ENCODE results near the gene POLR3C.

DNA sequence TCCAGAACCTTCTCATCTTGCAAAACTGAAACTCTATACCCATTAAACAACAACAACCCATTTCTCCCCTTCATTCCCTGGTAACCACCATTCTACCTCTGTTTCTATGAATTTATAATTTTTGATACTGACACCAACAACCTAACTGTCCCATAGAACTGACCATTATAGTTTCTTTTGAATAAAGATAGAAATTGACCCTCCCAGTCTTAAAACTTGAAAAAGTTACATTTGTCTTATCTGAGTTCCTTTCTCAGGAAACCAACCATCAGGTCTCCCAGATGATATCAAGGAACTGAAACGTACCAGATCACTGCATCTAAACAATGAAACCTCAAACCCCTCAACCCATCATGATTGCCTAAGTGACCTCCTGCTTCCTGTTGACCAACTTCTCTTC lies 27.2 kb upstream of the POLR3C start:
- TF ChIP-seq, protein P1, sequence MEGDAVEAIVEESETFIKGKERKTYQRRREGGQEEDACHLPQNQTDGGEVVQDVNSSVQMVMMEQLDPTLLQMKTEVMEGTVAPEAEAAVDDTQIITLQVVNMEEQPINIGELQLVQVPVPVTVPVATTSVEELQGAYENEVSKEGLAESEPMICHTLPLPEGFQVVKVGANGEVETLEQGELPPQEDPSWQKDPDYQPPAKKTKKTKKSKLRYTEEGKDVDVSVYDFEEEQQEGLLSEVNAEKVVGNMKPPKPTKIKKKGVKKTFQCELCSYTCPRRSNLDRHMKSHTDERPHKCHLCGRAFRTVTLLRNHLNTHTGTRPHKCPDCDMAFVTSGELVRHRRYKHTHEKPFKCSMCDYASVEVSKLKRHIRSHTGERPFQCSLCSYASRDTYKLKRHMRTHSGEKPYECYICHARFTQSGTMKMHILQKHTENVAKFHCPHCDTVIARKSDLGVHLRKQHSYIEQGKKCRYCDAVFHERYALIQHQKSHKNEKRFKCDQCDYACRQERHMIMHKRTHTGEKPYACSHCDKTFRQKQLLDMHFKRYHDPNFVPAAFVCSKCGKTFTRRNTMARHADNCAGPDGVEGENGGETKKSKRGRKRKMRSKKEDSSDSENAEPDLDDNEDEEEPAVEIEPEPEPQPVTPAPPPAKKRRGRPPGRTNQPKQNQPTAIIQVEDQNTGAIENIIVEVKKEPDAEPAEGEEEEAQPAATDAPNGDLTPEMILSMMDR (conservative IDR thresholded peaks at IDR 0.05 in 1 of 2, IDR thresholded peaks at IDR 0.05 in 1 of 2; ENCODE audit: low read depth in 1 of 2, low read length in 2 of 2): no peak
- TF ChIP-seq EZH2 (IDR thresholded peaks at IDR 0.05; ENCODE audit: low read length, missing control alignments): no peak

Measured in fibroblast of lung (primary cell).